PC-9 (cell line): Measurements from ENCODE around the gene SMCO1. TPM values are rescaled to one million over a fixed set of nuclear protein-coding genes. Genes with fewer than 3 reads are reported as not detected.
A peak's percentile ranks its signal among the peaks of the same experiment; 100 is the strongest.

ENCODE experiments used
- BruUV-seq: library from RNA; stranded (reverse); fragments of 400-500 nt; replicated peaks from 2 replicates; lab custom pipeline; 2021; lab: Mats Ljungman, UMichigan
- CTCF ChIA-PET: fragments of 300-600 bp; sonication (Branson Sonifier 250); formaldehyde crosslinking; loops from one replicate; lab custom pipeline; 2022; ENCODE audit warnings: antibody characterized with exemption; lab: Charles Lee
- POLR2A ChIA-PET: fragments of 300-600 bp; sonication (Branson Sonifier 250); formaldehyde crosslinking; loops from one replicate; lab custom pipeline; 2022; ENCODE audit warnings: antibody characterized with exemption; ENCODE audit not compliant: unreplicated experiment; lab: Charles Lee
- DNase-seq, 2 experiments: peaks; one replicate each; pipeline versions ENCODE4 v3.0.0 to v3.0.0-alpha.2; 2015 to 2022; ENCODE audit warnings: mixed read lengths in 1 of 2
- H2AFZ ChIP-seq: fragments of 200-600 bp; sonication (generic); 2 replicates; pipeline ENCODE4 v1.8.1; 2017; ENCODE audit warnings: antibody characterized with exemption
- H3F3A ChIP-seq: fragments of 200-600 bp; sonication (generic); 2 replicates; pipeline ENCODE4 v1.8.1; 2017; ENCODE audit warnings: antibody characterized with exemption, mild to moderate bottlenecking, low read depth; ENCODE audit not compliant: insufficient read depth
- H3K27ac ChIP-seq: fragments of 200-600 bp; sonication (generic); 2 replicates; pipeline ENCODE4 v1.6.1; 2016; ENCODE audit warnings: mixed run types
- H3K27me3 ChIP-seq: fragments of 200-600 bp; sonication (generic); 2 replicates; pipeline ENCODE4 v1.6.1; 2016; ENCODE audit warnings: low read depth, mixed run types; ENCODE audit not compliant: insufficient read depth
- H3K36me3 ChIP-seq: fragments of 200-600 bp; sonication (generic); 2 replicates; pipeline ENCODE4 v1.6.1; 2016; ENCODE audit warnings: low read depth, mixed run types
- H3K4me1 ChIP-seq: fragments of 200-600 bp; sonication (generic); replicated peaks from 2 replicates; pipeline ENCODE4 v1.6.1; 2016; ENCODE audit warnings: mixed run types; ENCODE audit not compliant: insufficient read depth
- H3K4me2 ChIP-seq: fragments of 200-600 bp; sonication (generic); 2 replicates; pipeline ENCODE4 v1.6.1; 2017; ENCODE audit warnings: mixed run types
- H3K4me3 ChIP-seq: fragments of 200-600 bp; sonication (generic); 2 replicates; pipeline ENCODE4 v1.6.1; 2016; ENCODE audit warnings: mixed run types
- H3K79me2 ChIP-seq: fragments of 200-600 bp; sonication (generic); 2 replicates; pipeline ENCODE4 v1.6.1; 2017; ENCODE audit warnings: low read depth, mixed run types
- H3K9me2 ChIP-seq: fragments of 200-600 bp; sonication (generic); 2 replicates; pipeline ENCODE4 v1.8.1; 2017; ENCODE audit warnings: mild to moderate bottlenecking; ENCODE audit not compliant: insufficient read depth
- H3K9me3 ChIP-seq: fragments of 200-600 bp; sonication (generic); 2 replicates; pipeline ENCODE4 v1.8.1; 2016; ENCODE audit warnings: low read depth; ENCODE audit not compliant: insufficient read depth
- H4K20me1 ChIP-seq: fragments of 200-600 bp; sonication (generic); 2 replicates; pipeline ENCODE4 v1.8.1; 2017; ENCODE audit not compliant: insufficient read depth
- EZH2 ChIP-seq: fragments of 200-600 bp; sonication (generic); IDR thresholded peaks from 2 replicates; pipeline ENCODE4 v1.8.0; 2017; ENCODE audit warnings: antibody characterized with exemption, low read depth
- intact Hi-C: fragments of 100-400 bp; cut with micrococcal nuclease; formaldehyde crosslinking; loops from one replicate; pipeline ENCODE4 v1.10.0; 2022; ENCODE audit not compliant: unreplicated experiment
- total RNA-seq: library from RNA; stranded (reverse); gene quantifications from 2 replicates; pipeline ENCODE4 v1.2.3, GENCODE V29; 2021
- TF ChIP-seq, protein P1 (sequence below): fragments of 200-600 bp; sonication (generic); conservative IDR thresholded peaks from 2 replicates; pipeline ENCODE4 v1.6.1; 2017; ENCODE audit warnings: mixed run types, antibody characterized with exemption, mild to moderate bottlenecking, moderate library complexity

Gene SMCO1
- total RNA-seq, 1 experiment from 2014 or later = not detected

DNA sequence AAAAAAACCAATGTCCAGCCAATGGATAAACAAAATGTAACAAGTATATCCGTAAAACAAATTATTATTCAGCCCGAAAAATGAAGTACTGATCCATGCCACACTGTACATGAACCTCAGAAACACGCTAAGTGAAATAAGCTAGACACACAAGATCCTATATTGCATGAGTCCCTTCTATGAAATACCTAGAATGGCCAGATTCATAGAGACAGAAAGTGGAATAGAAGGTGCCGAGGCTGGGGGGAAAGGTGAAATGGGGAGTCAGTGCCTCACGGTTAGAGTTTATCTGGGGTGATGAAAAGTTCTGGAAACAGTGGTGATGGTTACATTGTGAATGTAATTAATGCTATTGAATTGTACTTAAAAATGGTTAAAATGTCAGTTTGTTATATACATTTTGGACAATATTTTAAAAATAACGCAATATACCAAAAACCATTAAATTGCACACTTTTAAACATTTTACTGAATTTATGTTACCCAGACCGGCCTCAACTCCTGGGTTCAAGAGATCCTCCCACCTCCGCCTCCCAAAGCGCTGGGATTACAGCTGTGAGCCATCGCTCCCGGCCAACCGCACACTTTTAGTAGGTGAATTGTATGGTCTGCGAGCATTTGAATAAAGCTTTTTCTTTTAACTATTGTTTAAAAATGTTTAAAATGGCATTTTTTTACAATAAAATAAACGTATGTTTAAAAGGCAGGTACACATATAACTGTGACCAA, 13.7 kb downstream of the SMCO1 start:
- H3K79me2 ChIP-seq = peaks cover 69% of the 10 kb centered on the region
- H3K27ac ChIP-seq = peak overlapping the region; percentile 89
- H4K20me1 ChIP-seq = peaks cover 4% of the 10 kb centered on the region; the same call in 1 of the 2 replicates
- peak overlapping the region; percentile 56 for H2AFZ ChIP-seq
- intact Hi-C loops = loop anchor here (1.0 to 2.0 kb wide), 3 partner anchors 67 to 164 kb away; partner anchors contain the start of genes FBXO45 and WDR53
- DNase-seq = peak in 1 of 2 experiments; percentile 59
- 0 out of 2 replicates have a peak, but pooled peaks cover 8% of the 10 kb centered on the region for H3K36me3 ChIP-seq
- TF ChIP-seq EZH2 = no peak
- TF ChIP-seq, protein P1, sequence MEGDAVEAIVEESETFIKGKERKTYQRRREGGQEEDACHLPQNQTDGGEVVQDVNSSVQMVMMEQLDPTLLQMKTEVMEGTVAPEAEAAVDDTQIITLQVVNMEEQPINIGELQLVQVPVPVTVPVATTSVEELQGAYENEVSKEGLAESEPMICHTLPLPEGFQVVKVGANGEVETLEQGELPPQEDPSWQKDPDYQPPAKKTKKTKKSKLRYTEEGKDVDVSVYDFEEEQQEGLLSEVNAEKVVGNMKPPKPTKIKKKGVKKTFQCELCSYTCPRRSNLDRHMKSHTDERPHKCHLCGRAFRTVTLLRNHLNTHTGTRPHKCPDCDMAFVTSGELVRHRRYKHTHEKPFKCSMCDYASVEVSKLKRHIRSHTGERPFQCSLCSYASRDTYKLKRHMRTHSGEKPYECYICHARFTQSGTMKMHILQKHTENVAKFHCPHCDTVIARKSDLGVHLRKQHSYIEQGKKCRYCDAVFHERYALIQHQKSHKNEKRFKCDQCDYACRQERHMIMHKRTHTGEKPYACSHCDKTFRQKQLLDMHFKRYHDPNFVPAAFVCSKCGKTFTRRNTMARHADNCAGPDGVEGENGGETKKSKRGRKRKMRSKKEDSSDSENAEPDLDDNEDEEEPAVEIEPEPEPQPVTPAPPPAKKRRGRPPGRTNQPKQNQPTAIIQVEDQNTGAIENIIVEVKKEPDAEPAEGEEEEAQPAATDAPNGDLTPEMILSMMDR = no peak
- peaks cover 35% of the 10 kb centered on the region for H3K4me1 ChIP-seq
- POLR2A ChIA-PET = no interaction called here
- no peaks in the 10 kb centered on the region for H3K9me3 ChIP-seq
- BruUV-seq = no TSS peak
- H3K4me2 ChIP-seq = peak overlapping the region; percentile 89
- CTCF ChIA-PET = interaction anchor here (0.7 kb wide), 2 partner anchors 80 to 248 kb away, joined by 3 to 12 read pairs; no protein-coding TSS in a partner anchor
- H3K27me3 ChIP-seq = no peaks in the 10 kb centered on the region
- H3F3A ChIP-seq = peaks cover 38% of the 10 kb centered on the region
- no peaks in the 10 kb centered on the region for H3K9me2 ChIP-seq
- peak overlapping the region; percentile 80 for H3K4me3 ChIP-seq

DNA sequence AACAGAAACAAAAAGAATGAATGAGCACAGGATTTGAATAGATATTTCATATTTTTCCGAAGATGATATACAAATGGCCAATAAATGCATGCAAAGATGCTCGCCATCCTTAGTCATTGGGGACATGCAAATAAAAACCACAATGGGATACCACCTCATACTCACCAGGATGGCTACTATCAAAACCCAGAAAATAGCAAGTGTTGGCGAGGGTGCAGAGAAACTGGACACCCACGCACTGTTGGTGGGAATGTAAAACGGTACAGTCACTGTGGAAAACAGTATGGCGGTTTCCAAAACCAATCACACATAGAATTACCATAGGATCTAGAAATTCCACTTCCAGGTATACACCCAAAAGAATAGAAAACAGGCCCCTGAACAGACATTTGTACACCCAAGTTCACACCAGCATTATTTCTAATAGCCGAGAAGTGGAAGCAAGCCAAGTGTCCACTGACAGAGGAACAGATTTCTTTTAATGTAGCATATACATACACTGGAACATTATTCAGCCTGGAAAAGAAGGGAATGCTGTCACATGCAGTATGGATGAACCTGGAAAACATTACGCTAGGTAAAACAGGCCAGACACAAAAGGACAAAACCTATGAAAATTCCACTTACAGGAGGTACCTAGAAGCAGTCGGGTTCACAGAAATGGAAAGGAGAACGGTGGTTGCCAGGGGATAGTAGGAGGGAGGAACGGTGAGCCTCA, 15.2 kb downstream of the SMCO1 start:
- BruUV-seq = no TSS peak
- Histone ChIP-seq H3K4me3 (peak overlapping the region; percentile 80), H3K27me3 (no peaks in the 10 kb centered on the region), H3F3A (peaks cover 38% of the 10 kb centered on the region), H3K27ac (peak overlapping the region; percentile 89), H3K9me3 (no peaks in the 10 kb centered on the region), H3K4me1 (peaks cover 35% of the 10 kb centered on the region), H4K20me1 (peaks cover 4% of the 10 kb centered on the region; the same call in 1 of the 2 replicates), H3K4me2 (peak overlapping the region; percentile 89), H3K36me3 (peaks cover 21% of the 10 kb centered on the region), H3K9me2 (no peaks in the 10 kb centered on the region), H3K79me2 (peaks cover 84% of the 10 kb centered on the region), H2AFZ (peak overlapping the region; percentile 56)
- CTCF ChIA-PET = no interaction called here
- TF ChIP-seq, protein P1 = no peak
- no peak for TF ChIP-seq EZH2
- no peak for DNase-seq
- POLR2A ChIA-PET = no interaction called here
- intact Hi-C loops = loop anchor here (2.0 kb wide), 1 partner anchor 69 kb away; the partner anchor contains the start of genes FBXO45 and WDR53

DNA sequence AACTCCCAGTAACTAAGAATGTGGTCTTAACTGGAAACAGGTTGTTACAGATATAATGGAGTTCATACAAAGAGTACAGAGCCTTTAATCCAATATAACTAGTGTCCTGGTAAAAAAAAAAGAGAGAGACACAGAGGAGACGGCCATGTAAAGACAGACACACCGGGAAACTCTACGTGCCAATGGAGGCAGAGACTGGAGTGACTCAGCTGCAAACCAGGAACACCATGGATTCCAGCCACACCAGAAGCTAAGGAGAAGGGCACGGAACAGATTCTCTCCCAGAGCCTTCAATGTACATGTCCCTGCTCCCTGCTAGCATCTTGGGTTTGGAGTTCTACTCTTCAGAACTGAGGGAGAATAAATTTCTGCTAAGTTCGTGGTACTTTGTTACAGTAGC, 16.1 kb downstream of the SMCO1 start:
- no peaks in the 10 kb centered on the region for H3K27me3 ChIP-seq
- H3K79me2 ChIP-seq = peaks cover 93% of the 10 kb centered on the region
- POLR2A ChIA-PET = interaction anchor here (0.6 kb wide), 1 partner anchor 161 kb away, joined by 4 read pairs; the partner anchor contains the start of gene TM4SF19
- peaks cover 4% of the 10 kb centered on the region; the same call in 1 of the 2 replicates for H4K20me1 ChIP-seq
- no peaks in the 10 kb centered on the region for H3K9me2 ChIP-seq
- peaks cover 30% of the 10 kb centered on the region for H3K4me1 ChIP-seq
- peaks cover 33% of the 10 kb centered on the region for H3F3A ChIP-seq
- peak overlapping the region; percentile 89 for H3K4me2 ChIP-seq
- no peak for TF ChIP-seq EZH2
- TF ChIP-seq, protein P1 = no peak
- CTCF ChIA-PET = interaction anchor here (0.6 kb wide), 1 partner anchor 29 kb away, joined by 3 read pairs; no protein-coding TSS in a partner anchor
- H3K27ac ChIP-seq = peak overlapping the region; percentile 89
- H3K36me3 ChIP-seq = peaks cover 27% of the 10 kb centered on the region
- H2AFZ ChIP-seq = peak overlapping the region; percentile 34; the same call in 1 of the 2 replicates
- no TSS peak for BruUV-seq
- peak; percentile 63 to 82 for DNase-seq
- peak overlapping the region; percentile 80 for H3K4me3 ChIP-seq
- intact Hi-C loops = no loop called here
- no peaks in the 10 kb centered on the region for H3K9me3 ChIP-seq
